OCI-LY7 (cell line): Measurements from ENCODE around the gene HIPK3. TPM values are rescaled to one million over a fixed set of nuclear protein-coding genes. Genes with fewer than 3 reads are reported as not detected.

Experiments
- BruUV-seq: library from RNA; stranded (reverse); fragments of 400-500 nt; replicated peaks from 2 replicates; lab custom pipeline; 2021; lab: Mats Ljungman, UMichigan
- CTCF ChIA-PET: fragments of 300-600 bp; sonication (Branson Sonifier 250); formaldehyde crosslinking; loops from one replicate; lab custom pipeline; 2022; ENCODE audit warnings: antibody characterized with exemption; ENCODE audit not compliant: unreplicated experiment; lab: Charles Lee
- POLR2A ChIA-PET: fragments of 300-600 bp; sonication (Branson Sonifier 250); formaldehyde crosslinking; loops from one replicate; lab custom pipeline; 2022; ENCODE audit warnings: antibody characterized with exemption; lab: Charles Lee
- DNase-seq: peaks from one replicate; pipeline ENCODE4 v3.0.0-alpha.2; 2015; ENCODE audit warnings: low spot score
- H2AFZ ChIP-seq: fragments of 200-600 bp; sonication (generic), shearing (Covaris generic); 2 replicates; pipeline ENCODE4 v1.6.1; 2014; ENCODE audit warnings: mild to moderate bottlenecking, antibody characterized with exemption, low read length, moderate library complexity
- H3K27ac ChIP-seq: fragments of 200-600 bp; sonication (generic); 2 replicates; pipeline ENCODE4 v1.5.1; 2014; ENCODE audit warnings: mixed run types, low read depth, mild to moderate bottlenecking, moderate library complexity, low read length, inconsistent platforms; ENCODE audit not compliant: poor library complexity, severe bottlenecking
- H3K36me3 ChIP-seq: fragments of 200-600 bp; sonication (generic); 2 replicates; pipeline ENCODE4 v1.6.1; 2014; ENCODE audit warnings: mild to moderate bottlenecking, antibody characterized with exemption, low read length, moderate library complexity, mixed read lengths; ENCODE audit not compliant: insufficient read depth
- H3K4me1 ChIP-seq: fragments of 200-600 bp; sonication (generic); 2 replicates; pipeline ENCODE4 v1.5.1; 2014; ENCODE audit warnings: mild to moderate bottlenecking, low read length; ENCODE audit not compliant: insufficient read depth, poor library complexity, severe bottlenecking
- H3K4me2 ChIP-seq: fragments of 200-600 bp; sonication (generic); 2 replicates; pipeline ENCODE4 v1.6.1; 2014; ENCODE audit warnings: mild to moderate bottlenecking, low read length
- H3K4me3 ChIP-seq: fragments of 200-600 bp; sonication (generic); 2 replicates; pipeline ENCODE4 v1.5.1; 2014; ENCODE audit warnings: mild to moderate bottlenecking, low read depth, low read length; ENCODE audit not compliant: poor library complexity, severe bottlenecking
- H3K79me2 ChIP-seq: fragments of 200-600 bp; sonication (generic); 2 replicates; pipeline ENCODE4 v1.6.1; 2016; ENCODE audit warnings: low read depth, mild to moderate bottlenecking, low read length, moderate library complexity, mixed read lengths; ENCODE audit not compliant: insufficient read depth
- H3K9me2 ChIP-seq: fragments of 200-600 bp; sonication (generic); 2 replicates; pipeline ENCODE4 v1.6.1; 2016; ENCODE audit warnings: mild to moderate bottlenecking, low read length, mixed read lengths; ENCODE audit not compliant: insufficient read depth
- H3K9me3 ChIP-seq: fragments of 200-600 bp; sonication (generic); 2 replicates; pipeline ENCODE4 v1.6.1; 2014; ENCODE audit warnings: mild to moderate bottlenecking, mixed run types, low read length, mixed read lengths
- H4K20me1 ChIP-seq: fragments of 200-600 bp; sonication (generic); 2 replicates; pipeline ENCODE4 v1.6.1; 2014; ENCODE audit warnings: mild to moderate bottlenecking, antibody characterized with exemption, low read length, moderate library complexity, mixed read lengths; ENCODE audit not compliant: insufficient read depth
- EZH2phosphoT487 ChIP-seq: fragments of 200-600 bp; sonication (generic); IDR thresholded peaks from 2 replicates; pipeline ENCODE4 v1.6.1; 2018; ENCODE audit warnings: low read depth, borderline replicate concordance, mild to moderate bottlenecking, mixed run types, antibody characterized with exemption, low read length, moderate library complexity, mixed read lengths
- intact Hi-C: fragments of 100-400 bp; cut with micrococcal nuclease; formaldehyde crosslinking; loops from one replicate; pipeline ENCODE4 v1.10.0; 2022; ENCODE audit not compliant: unreplicated experiment
- total RNA-seq, 2 experiments: library from RNA; depleted of rRNA in 1 of 2; stranded (reverse); fragments of >200 nt in 1 of 2; shearing (Covaris generic) in 1 of 2; gene quantifications; 2 replicates each; pipeline ENCODE4 v1.2.3, GENCODE V29; 2014 to 2022
- TF ChIP-seq, protein P1 (sequence below): fragments of 200-600 bp; sonication (generic); conservative IDR thresholded peaks from 2 replicates; pipeline ENCODE4 v1.5.1; 2014; ENCODE audit warnings: mild to moderate bottlenecking, antibody characterized with exemption, low read length, moderate library complexity, mixed read lengths

The HIPK3 gene
- total RNA-seq, 2 experiments from 2014 or later, result 19.0 to 28.4 TPM

DNA sequence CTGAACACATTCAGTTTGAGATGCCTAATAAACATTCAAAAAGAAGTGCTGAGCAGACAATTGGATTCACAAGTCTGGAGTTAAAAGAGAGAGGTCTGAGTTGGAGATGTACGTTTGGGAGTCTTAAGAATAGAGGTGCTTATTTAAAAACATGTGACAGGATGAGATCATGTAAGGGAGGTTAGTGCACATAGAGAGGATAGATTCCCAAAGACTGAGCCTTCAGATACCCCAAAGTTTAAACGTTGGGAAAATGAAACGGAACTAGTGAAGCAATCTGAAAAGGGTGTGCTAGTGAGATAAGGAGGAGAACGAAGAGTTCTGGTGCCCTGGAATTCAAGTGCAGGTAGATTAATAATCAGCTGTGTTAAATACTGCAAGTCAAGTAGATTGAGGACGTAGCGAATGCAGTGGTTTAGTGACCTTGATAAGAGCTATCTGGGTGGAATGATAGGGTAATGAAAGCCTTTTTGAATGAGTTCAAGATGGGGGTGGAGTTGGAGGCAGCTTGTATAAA lies 63.7 kb downstream of the HIPK3 start:
- no peak overlapping the region for H3K27ac ChIP-seq

DNA sequence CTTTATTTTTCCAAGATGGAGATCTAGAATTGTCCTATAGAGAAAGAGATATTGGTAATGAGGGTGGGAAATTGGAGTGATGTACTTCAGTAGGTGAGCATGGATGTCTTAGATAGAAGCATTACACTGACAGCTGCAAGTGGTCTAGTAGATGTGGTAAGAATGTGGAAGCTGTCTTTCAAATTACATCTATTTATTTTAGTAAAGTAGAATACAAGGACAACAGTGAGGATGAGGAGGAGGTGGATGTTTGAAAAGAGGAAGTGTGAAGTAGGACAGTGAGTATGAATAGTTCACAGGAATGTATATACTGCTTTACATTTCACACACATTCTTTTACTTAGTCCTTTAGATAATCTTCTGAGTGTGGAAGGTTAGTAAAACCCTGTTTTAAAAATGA lies 64.2 kb downstream of the HIPK3 start:
- peak; percentile 10 for DNase-seq
- BruUV-seq, result no TSS peak
- Histone ChIP-seq H2AFZ (no peak overlapping the region), H3K9me3 (no peaks in the 10 kb centered on the region), H3K9me2 (no peaks in the 10 kb centered on the region), H3K36me3 (no peaks in the 10 kb centered on the region), H3K79me2 (no peaks in the 10 kb centered on the region; the same call in 1 of the 2 replicates), H3K27ac (no peak overlapping the region), H4K20me1 (peaks cover 7% of the 10 kb centered on the region; the same call in 1 of the 2 replicates), H3K4me3 (no peak overlapping the region), H3K4me2 (no peak overlapping the region), H3K4me1 (peaks cover 8% of the 10 kb centered on the region)
- ChIA-PET CTCF (no interaction called here), POLR2A (interaction anchor here (0.6 to 0.7 kb wide), 2 partner anchors 13 to 254 kb away, joined by 3 to 4 read pairs; no protein-coding TSS in a partner anchor)
- intact Hi-C loops, result loop anchor here (10.0 kb wide), 2 partner anchors 227 to 357 kb away; no protein-coding TSS in a partner anchor
- TF ChIP-seq EZH2phosphoT487, result no peak
- TF ChIP-seq, protein P1, sequence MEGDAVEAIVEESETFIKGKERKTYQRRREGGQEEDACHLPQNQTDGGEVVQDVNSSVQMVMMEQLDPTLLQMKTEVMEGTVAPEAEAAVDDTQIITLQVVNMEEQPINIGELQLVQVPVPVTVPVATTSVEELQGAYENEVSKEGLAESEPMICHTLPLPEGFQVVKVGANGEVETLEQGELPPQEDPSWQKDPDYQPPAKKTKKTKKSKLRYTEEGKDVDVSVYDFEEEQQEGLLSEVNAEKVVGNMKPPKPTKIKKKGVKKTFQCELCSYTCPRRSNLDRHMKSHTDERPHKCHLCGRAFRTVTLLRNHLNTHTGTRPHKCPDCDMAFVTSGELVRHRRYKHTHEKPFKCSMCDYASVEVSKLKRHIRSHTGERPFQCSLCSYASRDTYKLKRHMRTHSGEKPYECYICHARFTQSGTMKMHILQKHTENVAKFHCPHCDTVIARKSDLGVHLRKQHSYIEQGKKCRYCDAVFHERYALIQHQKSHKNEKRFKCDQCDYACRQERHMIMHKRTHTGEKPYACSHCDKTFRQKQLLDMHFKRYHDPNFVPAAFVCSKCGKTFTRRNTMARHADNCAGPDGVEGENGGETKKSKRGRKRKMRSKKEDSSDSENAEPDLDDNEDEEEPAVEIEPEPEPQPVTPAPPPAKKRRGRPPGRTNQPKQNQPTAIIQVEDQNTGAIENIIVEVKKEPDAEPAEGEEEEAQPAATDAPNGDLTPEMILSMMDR, result no peak

More for the DNA sequence above, 63.7 kb downstream of the HIPK3 start:
- TF ChIP-seq EZH2phosphoT487, result no peak
- H2AFZ ChIP-seq, result no peak overlapping the region
- H3K9me2 ChIP-seq, result no peaks in the 10 kb centered on the region
- intact Hi-C loops, result loop anchor here (10.0 kb wide), 2 partner anchors 226 to 356 kb away; no protein-coding TSS in a partner anchor
- DNase-seq, result no peak
- no peaks in the 10 kb centered on the region; the same call in 1 of the 2 replicates for H3K79me2 ChIP-seq
- ChIA-PET POLR2A (interaction anchor here (0.6 to 0.7 kb wide), 3 partner anchors 13 to 1710 kb away, joined by 3 to 4 read pairs (median 3); no protein-coding TSS in a partner anchor), CTCF (no interaction called here)
- no peaks in the 10 kb centered on the region for H3K36me3 ChIP-seq
- BruUV-seq, result no TSS peak
- no peak overlapping the region for H3K4me3 ChIP-seq
- peaks cover 7% of the 10 kb centered on the region; the same call in 1 of the 2 replicates for H4K20me1 ChIP-seq
- H3K9me3 ChIP-seq, result no peaks in the 10 kb centered on the region
- H3K4me1 ChIP-seq, result peaks cover 8% of the 10 kb centered on the region
- no peak overlapping the region for H3K4me2 ChIP-seq

DNA sequence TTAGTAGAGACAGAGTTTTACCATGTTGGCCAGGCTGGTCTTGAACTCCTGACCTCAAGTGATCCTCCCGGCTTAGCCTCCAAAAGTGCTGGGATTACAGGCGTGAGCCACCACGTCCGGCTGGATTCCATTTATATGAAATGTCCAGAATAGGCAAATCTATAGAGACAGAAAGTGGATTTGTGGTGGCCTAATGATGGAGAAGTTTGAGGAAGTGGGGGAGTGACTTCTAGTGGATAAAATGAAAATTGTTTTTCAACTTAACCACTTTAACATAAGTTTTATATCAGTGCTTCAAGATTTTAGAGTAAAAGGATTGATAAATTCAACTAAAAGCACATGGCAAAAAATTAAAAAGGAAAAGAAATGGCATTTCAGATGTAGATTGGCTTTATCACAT lies 66.2 kb downstream of the HIPK3 start:
- peaks cover 8% of the 10 kb centered on the region for H3K4me1 ChIP-seq
- H3K79me2 ChIP-seq, result no peaks in the 10 kb centered on the region; the same call in 1 of the 2 replicates
- no peak overlapping the region for H2AFZ ChIP-seq
- H3K27ac ChIP-seq, result no peak overlapping the region
- no peaks in the 10 kb centered on the region for H3K9me3 ChIP-seq
- no TSS peak for BruUV-seq
- no peaks in the 10 kb centered on the region for H3K9me2 ChIP-seq
- TF ChIP-seq, protein P1, result 0 out of 2 replicates have a peak, but pooled peaks have one; percentile 10
- TF ChIP-seq EZH2phosphoT487, result no peak
- no peak overlapping the region for H3K4me2 ChIP-seq
- peaks cover 7% of the 10 kb centered on the region; the same call in 1 of the 2 replicates for H4K20me1 ChIP-seq
- intact Hi-C loops, result loop anchor here (10.0 kb wide), 2 partner anchors 229 to 359 kb away; no protein-coding TSS in a partner anchor
- no peak for DNase-seq
- CTCF ChIA-PET, result no interaction called here
- H3K4me3 ChIP-seq, result no peak overlapping the region
- no peaks in the 10 kb centered on the region for H3K36me3 ChIP-seq
- POLR2A ChIA-PET, result interaction anchor here (0.7 kb wide), 1 partner anchor 540 kb away, joined by 3 read pairs; no protein-coding TSS in a partner anchor
